OCI-LY3 (cell line): Measurements from ENCODE around the gene YJU2.

Source experiments
- H2AFZ ChIP-seq: fragments of 200-600, 300-600 bp; shearing (Covaris generic); 2 replicates; pipeline ENCODE4 v1.6.0; 2014; ENCODE audit warnings: antibody characterized with exemption, low read depth, low read length
- H3K27ac ChIP-seq: fragments of 200-600, 300-600 bp; sonication (generic); 2 replicates; pipeline ENCODE4 v1.5.1; 2014; ENCODE audit warnings: mild to moderate bottlenecking, low read length, moderate library complexity, mixed read lengths
- H3K27me3 ChIP-seq: fragments of 200-600, 300-600 bp; sonication (generic); 2 replicates; pipeline ENCODE4 v1.6.1; 2014; ENCODE audit warnings: low read depth, low read length, mixed read lengths
- H3K36me3 ChIP-seq: fragments of 200-600, 300-600 bp; sonication (generic); replicated peaks from 2 replicates; pipeline ENCODE3; 2014; ENCODE audit warnings: low read depth, low read length, mixed read lengths
- H3K4me1 ChIP-seq: fragments of 300-600, 200-600 bp; sonication (generic); 2 replicates; pipeline ENCODE4 v1.6.1; 2014; ENCODE audit warnings: low read length, mixed read lengths
- H3K4me2 ChIP-seq: fragments of 200-600, 300-600 bp; sonication (generic); 2 replicates; pipeline ENCODE4 v1.6.1; 2014; ENCODE audit warnings: low read length, mixed read lengths
- H3K4me3 ChIP-seq: fragments of 300-600, 200-600 bp; sonication (generic); 2 replicates; pipeline ENCODE4 v1.5.1; 2014; ENCODE audit warnings: antibody characterized with exemption, mild to moderate bottlenecking, low read length, moderate library complexity
- H3K79me2 ChIP-seq: fragments of 300-600, 200-600 bp; shearing (Covaris generic); 2 replicates; pipeline ENCODE4 v1.6.1; 2014; ENCODE audit warnings: mild to moderate bottlenecking, low read length, mixed read lengths
- H3K9ac ChIP-seq: fragments of 300-600, 200-600 bp; shearing (Covaris generic); 2 replicates; pipeline ENCODE4 v1.6.0; 2014; ENCODE audit warnings: mild to moderate bottlenecking, low read length, moderate library complexity
- H3K9me3 ChIP-seq: fragments of 200-600, 300-600 bp; shearing (Covaris generic); 2 replicates; pipeline ENCODE4 v1.6.1; 2014; ENCODE audit warnings: low read length, mixed read lengths; ENCODE audit not compliant: insufficient read depth
- H4K20me1 ChIP-seq: fragments of 200-600, 300-600 bp; sonication (generic); 2 replicates; pipeline ENCODE4 v1.6.1; 2016; ENCODE audit warnings: low read length, mixed read lengths; ENCODE audit not compliant: insufficient read depth
- EZH2phosphoT487 ChIP-seq: fragments of 200-600 bp; shearing (Covaris generic); IDR thresholded peaks from 2 replicates; pipeline ENCODE4 v1.6.1; 2018; ENCODE audit warnings: antibody characterized with exemption, mixed run types, low read depth
- TF ChIP-seq, protein P1 (sequence below): fragments of 200-600, 300-600 bp; sonication (generic); IDR thresholded peaks from 2 replicates; pipeline ENCODE4 v1.5.1; 2014; ENCODE audit warnings: antibody characterized with exemption, low read length, low read depth

The YJU2 gene

DNA sequence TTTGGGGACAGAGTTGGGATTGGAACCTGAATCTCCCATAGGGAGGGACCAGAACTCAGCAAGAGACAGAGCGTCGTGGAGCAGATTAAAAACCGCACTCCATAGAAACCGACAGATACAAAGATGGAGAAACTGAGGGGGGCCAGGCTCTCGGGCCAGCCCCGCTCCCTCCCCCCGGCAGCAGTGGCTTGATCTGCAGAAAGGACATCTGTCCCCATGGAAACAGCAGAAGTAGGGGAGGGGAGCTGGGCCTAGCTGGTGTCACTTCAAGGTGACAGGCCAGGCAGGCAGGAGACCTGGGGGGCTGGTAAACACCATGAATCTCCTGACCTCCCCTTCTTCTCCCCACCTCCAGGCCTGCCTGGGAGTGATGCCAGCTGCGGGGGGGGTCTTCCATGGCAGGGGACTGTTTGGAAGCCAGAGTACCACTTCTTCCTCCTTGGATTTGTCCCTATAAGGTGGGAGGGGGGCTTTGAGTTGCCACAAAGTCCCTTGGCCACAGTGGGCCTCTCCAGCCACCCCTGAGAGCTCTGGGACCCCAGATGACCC is 44.4 kb downstream of the YJU2 start:
- H3K27ac ChIP-seq = no peak overlapping the region
- TF ChIP-seq, protein P1, sequence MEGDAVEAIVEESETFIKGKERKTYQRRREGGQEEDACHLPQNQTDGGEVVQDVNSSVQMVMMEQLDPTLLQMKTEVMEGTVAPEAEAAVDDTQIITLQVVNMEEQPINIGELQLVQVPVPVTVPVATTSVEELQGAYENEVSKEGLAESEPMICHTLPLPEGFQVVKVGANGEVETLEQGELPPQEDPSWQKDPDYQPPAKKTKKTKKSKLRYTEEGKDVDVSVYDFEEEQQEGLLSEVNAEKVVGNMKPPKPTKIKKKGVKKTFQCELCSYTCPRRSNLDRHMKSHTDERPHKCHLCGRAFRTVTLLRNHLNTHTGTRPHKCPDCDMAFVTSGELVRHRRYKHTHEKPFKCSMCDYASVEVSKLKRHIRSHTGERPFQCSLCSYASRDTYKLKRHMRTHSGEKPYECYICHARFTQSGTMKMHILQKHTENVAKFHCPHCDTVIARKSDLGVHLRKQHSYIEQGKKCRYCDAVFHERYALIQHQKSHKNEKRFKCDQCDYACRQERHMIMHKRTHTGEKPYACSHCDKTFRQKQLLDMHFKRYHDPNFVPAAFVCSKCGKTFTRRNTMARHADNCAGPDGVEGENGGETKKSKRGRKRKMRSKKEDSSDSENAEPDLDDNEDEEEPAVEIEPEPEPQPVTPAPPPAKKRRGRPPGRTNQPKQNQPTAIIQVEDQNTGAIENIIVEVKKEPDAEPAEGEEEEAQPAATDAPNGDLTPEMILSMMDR = no peak
- no peak for TF ChIP-seq EZH2phosphoT487
- no peak overlapping the region for H2AFZ ChIP-seq
- H4K20me1 ChIP-seq = no peaks in the 10 kb centered on the region
- H3K36me3 ChIP-seq = no peaks in the 10 kb centered on the region
- H3K4me1 ChIP-seq = no peaks in the 10 kb centered on the region
- H3K4me3 ChIP-seq = no peak overlapping the region
- peaks cover 4% of the 10 kb centered on the region; the same call in 1 of the 2 replicates for H3K27me3 ChIP-seq
- no peaks in the 10 kb centered on the region for H3K79me2 ChIP-seq
- no peaks in the 10 kb centered on the region for H3K9me3 ChIP-seq
- no peak overlapping the region for H3K9ac ChIP-seq
- no peak overlapping the region for H3K4me2 ChIP-seq

DNA sequence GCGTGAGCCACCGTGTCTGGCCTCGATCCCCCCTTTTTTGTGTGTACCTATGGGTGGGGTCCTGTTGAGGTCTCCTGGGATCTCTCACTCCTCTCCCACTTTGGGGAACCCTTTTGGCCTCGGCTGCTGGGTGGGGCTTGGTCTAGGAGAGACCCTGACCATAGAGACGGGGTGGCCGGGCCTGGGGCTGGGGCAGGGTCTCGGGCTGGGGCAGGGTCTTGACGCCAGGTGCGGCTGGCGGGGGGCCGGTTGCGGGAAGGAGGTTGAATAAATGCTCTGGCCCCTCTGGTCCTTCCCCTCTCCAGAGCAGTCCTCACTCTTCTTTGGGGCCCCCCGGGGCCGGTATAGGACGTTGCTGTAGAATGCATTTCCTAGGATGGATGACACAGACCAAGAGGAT is 45.6 kb downstream of the YJU2 start:
- no peak overlapping the region for H3K27ac ChIP-seq
- no peaks in the 10 kb centered on the region for H3K36me3 ChIP-seq
- TF ChIP-seq, protein P1 = no peak
- TF ChIP-seq EZH2phosphoT487 = no peak
- no peak overlapping the region for H3K4me3 ChIP-seq
- H4K20me1 ChIP-seq = no peaks in the 10 kb centered on the region
- H3K4me1 ChIP-seq = no peaks in the 10 kb centered on the region
- H3K4me2 ChIP-seq = no peak overlapping the region
- H3K79me2 ChIP-seq = no peaks in the 10 kb centered on the region
- no peak overlapping the region for H2AFZ ChIP-seq
- H3K9ac ChIP-seq = no peak overlapping the region
- H3K27me3 ChIP-seq = peaks cover 4% of the 10 kb centered on the region; the same call in 1 of the 2 replicates
- no peaks in the 10 kb centered on the region for H3K9me3 ChIP-seq

DNA sequence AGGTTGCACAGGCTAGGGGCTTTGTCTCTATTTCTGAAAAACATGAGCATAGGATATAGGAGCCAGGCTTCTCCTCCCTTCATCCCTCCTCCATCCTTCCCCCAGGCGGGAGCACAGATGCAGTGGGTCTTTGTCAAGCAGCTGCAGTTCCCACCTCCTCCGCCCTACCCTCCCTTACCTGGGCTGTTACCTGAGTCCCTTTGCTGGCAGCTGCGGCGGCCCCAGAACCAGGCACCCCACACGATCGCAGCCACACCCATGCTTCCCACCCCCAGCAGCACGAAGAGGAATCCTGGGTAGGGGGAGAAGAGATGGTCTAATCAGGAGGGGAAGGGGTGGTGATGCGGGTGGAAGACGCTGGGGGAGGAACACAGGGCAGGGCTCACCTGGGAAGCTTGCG is 47.5 kb downstream of the YJU2 start:
- Histone ChIP-seq H3K9me3 (no peaks in the 10 kb centered on the region), H3K4me2 (no peak overlapping the region), H2AFZ (no peak overlapping the region), H3K36me3 (no peaks in the 10 kb centered on the region), H3K9ac (no peak overlapping the region), H3K4me1 (no peaks in the 10 kb centered on the region), H3K27me3 (peaks cover 4% of the 10 kb centered on the region; the same call in 1 of the 2 replicates), H3K79me2 (no peaks in the 10 kb centered on the region), H3K4me3 (no peak overlapping the region), H4K20me1 (no peaks in the 10 kb centered on the region), H3K27ac (no peak overlapping the region)
- no peak for TF ChIP-seq EZH2phosphoT487
- TF ChIP-seq, protein P1 = no peak

DNA sequence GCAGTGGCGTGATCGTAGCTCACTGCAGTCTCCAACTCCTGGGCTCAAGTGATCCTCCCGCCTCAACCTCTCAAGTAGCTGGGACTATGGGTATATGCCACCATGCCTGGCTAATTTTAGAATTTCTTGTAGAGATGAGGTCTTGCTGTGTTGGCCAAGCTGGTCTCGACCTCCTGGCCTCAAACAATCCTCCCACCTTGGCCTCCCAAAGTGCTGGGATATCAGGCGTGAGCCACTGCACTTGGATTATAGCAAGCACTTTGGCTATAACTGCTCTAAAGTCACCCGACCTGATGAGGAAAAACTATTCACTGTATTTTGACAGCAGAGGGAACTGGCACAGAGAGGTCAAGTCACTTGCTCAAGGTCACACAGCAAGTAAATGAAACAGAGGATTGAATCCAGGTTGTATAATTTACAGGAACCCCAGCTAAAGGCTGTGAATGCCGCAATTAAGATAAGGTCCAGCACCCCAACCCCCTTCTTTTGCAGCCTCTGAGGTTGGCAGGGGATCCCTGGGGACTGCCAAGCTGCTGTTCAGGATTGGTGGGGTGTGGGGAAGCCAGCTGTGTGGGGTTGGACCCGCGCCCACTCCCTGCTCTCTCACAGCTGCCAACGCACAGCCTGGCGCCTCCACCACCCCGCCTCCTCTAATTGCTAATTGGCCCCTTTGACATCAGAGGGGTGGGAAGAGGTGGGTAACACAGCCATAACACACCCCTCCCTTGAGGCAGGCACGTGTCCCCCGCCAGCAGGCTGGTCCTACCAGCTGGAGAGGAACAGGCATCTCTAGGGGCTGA is 49.3 kb downstream of the YJU2 start:
- TF ChIP-seq EZH2phosphoT487 = no peak
- TF ChIP-seq, protein P1 = no peak
- H2AFZ ChIP-seq = no peak overlapping the region
- no peaks in the 10 kb centered on the region for H3K36me3 ChIP-seq
- H4K20me1 ChIP-seq = no peaks in the 10 kb centered on the region
- H3K4me2 ChIP-seq = no peak overlapping the region
- no peak overlapping the region for H3K27ac ChIP-seq
- H3K27me3 ChIP-seq = peaks cover 4% of the 10 kb centered on the region; the same call in 1 of the 2 replicates
- no peaks in the 10 kb centered on the region for H3K79me2 ChIP-seq
- H3K4me1 ChIP-seq = no peaks in the 10 kb centered on the region
- no peak overlapping the region for H3K4me3 ChIP-seq
- H3K9me3 ChIP-seq = no peaks in the 10 kb centered on the region
- H3K9ac ChIP-seq = no peak overlapping the region
